ENCODE data around the gene ZP2.

ZP2 gene

GRCh38 chr16:21160276-21160675, 51.1 kb downstream of the ZP2 start (continued):
- TF ChIP-seq GLIS3 (CRISPR knock-in tag; IDR thresholded peaks at IDR 0.05): no peak
- no peak for TF ChIP-seq ZC3H10 (CRISPR knock-in tag; IDR thresholded peaks at IDR 0.05)
- no peak for TF ChIP-seq ARNTL (CRISPR knock-in tag; IDR thresholded peaks at IDR 0.05; ENCODE audit: borderline replicate concordance, low read depth)
- no peak for TF ChIP-seq ZNF70 (CRISPR knock-in tag; IDR thresholded peaks at IDR 0.05)

GRCh38 chr16:21159281-21159951, 52.0 kb downstream of the ZP2 start:
- no peak for ATAC-seq
- no peak for TF ChIP-seq PPARA (CRISPR knock-in tag; IDR thresholded peaks at IDR 0.05; ENCODE audit: borderline replicate concordance)
- no peak for TF ChIP-seq SNAI2 (CRISPR knock-in tag; IDR thresholded peaks at IDR 0.05)
- no peak for TF ChIP-seq OSR1 (CRISPR knock-in tag; IDR thresholded peaks at IDR 0.05)
- TF ChIP-seq ZNF565 (CRISPR knock-in tag; conservative IDR thresholded peaks at IDR 0.05; ENCODE audit: low read depth): no peak
- TF ChIP-seq ZFP30 (CRISPR knock-in tag; IDR thresholded peaks at IDR 0.05): no peak
- no peak for TF ChIP-seq RARB (CRISPR knock-in tag; IDR thresholded peaks at IDR 0.05)
- TF ChIP-seq ZNF70 (CRISPR knock-in tag; IDR thresholded peaks at IDR 0.05): no peak
- TF ChIP-seq TCF4 (CRISPR knock-in tag; IDR thresholded peaks at IDR 0.05; ENCODE audit: borderline replicate concordance): no peak
- TF ChIP-seq CSRNP3 (CRISPR knock-in tag; IDR thresholded peaks at IDR 0.05): no peak

- ATAC-seq: peak; percentile 99
- TF ChIP-seq ZFP3 (CRISPR knock-in tag; IDR thresholded peaks at IDR 0.05) (no peak), CSDC2 (CRISPR knock-in tag; IDR thresholded peaks at IDR 0.05) (no peak), TCF4 (CRISPR knock-in tag; IDR thresholded peaks at IDR 0.05; ENCODE audit: borderline replicate concordance) (no peak), TSHZ2 (CRISPR knock-in tag; IDR thresholded peaks at IDR 0.05) (no peak), ISL1 (CRISPR knock-in tag; IDR thresholded peaks at IDR 0.05) (no peak), GLIS3 (CRISPR knock-in tag; IDR thresholded peaks at IDR 0.05) (no peak), ARNTL (CRISPR knock-in tag; IDR thresholded peaks at IDR 0.05; ENCODE audit: borderline replicate concordance, low read depth) (no peak), POU6F1 (CRISPR knock-in tag; IDR thresholded peaks at IDR 0.05; ENCODE audit: borderline replicate concordance, low read depth) (no peak), CREB5 (CRISPR knock-in tag; IDR thresholded peaks at IDR 0.05; ENCODE audit: low read depth) (no peak), OSR1 (CRISPR knock-in tag; IDR thresholded peaks at IDR 0.05) (no peak), TOX (CRISPR knock-in tag; IDR thresholded peaks at IDR 0.05; ENCODE audit: borderline replicate concordance) (no peak), BACH2 (CRISPR knock-in tag; IDR thresholded peaks at IDR 0.05; ENCODE audit: borderline replicate concordance) (no peak), CSRNP3 (CRISPR knock-in tag; IDR thresholded peaks at IDR 0.05) (no peak), SNAI2 (CRISPR knock-in tag; IDR thresholded peaks at IDR 0.05) (no peak), ZC3H10 (CRISPR knock-in tag; IDR thresholded peaks at IDR 0.05) (no peak), ZNF565 (CRISPR knock-in tag; conservative IDR thresholded peaks at IDR 0.05; ENCODE audit: low read depth) (no peak), ESRRG (CRISPR knock-in tag; IDR thresholded peaks at IDR 0.05) (no peak), ZNF8 (CRISPR knock-in tag; IDR thresholded peaks at IDR 0.05) (no peak), PPARA (CRISPR knock-in tag; IDR thresholded peaks at IDR 0.05; ENCODE audit: borderline replicate concordance) (no peak), ZFP30 (CRISPR knock-in tag; IDR thresholded peaks at IDR 0.05) (no peak)
Observed at GRCh38 chr16:21158208-21159110, 52.9 kb downstream of the ZP2 start, which contains the start of gene LDAF1. Gene LDAF1 (plus strand): TSS chr16:21158674. CDS start chr16:21161183, 2,509 bp downstream.
